Activated CD8-positive, alpha-beta memory T cell treated with anti-CD3 and anti-CD28 coated beads for 1 hour (primary cell): ENCODE results near the gene ARL16.
"Not testable (repeated sequence)": the region's sequence is repeated elsewhere in the genome, so short reads cannot be mapped to it uniquely, and the experiment has no call there.

Experiments used
- DNase-seq, 2 donors: peaks; one replicate each; pipeline ENCODE4 v3.0.0-alpha.2; 2020; ENCODE audit warnings: low read depth in 1 of 2; ENCODE audit errors: extremely low read depth in 1 of 2

Gene ARL16

DNA sequence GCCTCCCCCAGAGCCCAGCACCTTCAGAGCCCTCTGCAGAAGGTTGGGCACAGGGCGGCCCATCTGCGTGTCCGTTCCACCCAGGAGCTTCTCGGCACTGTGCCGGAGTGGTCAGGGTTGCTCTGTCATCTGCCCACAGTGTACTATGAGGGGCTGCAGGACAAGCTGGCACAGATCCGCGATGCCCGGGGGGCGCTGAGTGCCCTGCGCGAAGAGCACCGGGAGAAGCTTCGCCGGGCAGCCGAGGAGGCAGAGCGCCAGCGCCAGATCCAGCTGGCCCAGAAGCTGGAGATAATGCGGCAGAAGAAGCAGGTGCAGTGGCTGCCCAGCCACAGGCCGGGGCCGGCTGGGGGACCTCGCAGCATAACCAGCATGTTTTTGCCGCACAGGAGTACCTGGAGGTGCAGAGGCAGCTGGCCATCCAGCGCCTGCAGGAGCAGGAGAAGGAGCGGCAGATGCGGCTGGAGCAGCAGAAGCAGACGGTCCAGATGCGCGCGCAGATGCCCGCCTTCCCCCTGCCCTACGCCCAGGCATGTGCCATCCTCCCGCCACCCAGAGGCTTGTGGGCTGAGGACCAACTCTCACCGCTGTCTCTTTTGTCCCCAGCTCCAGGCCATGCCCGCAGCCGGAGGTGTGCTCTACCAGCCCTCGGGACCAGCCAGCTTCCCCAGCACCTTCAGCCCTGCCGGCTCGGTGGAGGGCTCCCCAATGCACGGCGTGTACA is 12.8 kb upstream of the ARL16 start:
- no peak for DNase-seq

DNA sequence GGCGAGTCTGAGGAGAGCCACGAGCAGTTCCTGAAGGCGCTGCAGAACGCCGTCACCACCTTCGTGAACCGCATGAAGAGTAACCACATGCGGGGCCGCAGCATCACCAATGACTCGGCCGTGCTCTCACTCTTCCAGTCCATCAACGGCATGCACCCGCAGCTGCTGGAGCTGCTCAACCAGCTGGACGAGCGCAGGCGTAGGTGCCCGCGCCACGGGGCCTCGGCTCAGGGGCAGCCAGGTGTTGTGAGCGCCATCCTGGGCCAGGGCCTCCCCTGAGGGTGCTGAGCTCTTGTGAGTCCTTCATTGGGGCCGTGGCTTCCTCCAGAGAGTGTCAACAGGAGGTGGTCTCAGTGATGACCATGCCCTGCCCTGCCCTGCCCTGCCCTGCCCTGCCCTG is 12.2 kb upstream of the ARL16 start:
- DNase-seq, result no peak

DNA sequence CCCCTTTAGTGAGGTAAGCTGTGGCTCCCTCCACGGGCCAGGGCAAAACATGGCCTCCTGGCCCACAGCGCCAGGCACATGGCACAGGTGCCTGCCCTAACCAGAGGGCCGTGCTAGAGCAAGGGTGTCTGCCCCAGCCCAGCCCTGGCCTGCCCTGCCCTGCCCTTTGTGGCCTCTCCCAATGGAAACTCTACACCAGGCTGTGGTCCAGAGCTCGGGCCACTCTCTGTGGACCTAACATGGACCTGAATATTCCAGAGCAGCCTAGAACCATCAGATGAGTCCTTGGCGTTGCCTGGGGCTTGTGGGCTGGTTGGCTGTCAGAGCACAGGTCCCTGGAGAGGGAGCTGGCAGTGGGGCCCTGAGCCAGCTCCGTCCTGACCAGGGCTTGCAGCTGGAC is 11.6 kb upstream of the ARL16 start:
- no peak for DNase-seq

DNA sequence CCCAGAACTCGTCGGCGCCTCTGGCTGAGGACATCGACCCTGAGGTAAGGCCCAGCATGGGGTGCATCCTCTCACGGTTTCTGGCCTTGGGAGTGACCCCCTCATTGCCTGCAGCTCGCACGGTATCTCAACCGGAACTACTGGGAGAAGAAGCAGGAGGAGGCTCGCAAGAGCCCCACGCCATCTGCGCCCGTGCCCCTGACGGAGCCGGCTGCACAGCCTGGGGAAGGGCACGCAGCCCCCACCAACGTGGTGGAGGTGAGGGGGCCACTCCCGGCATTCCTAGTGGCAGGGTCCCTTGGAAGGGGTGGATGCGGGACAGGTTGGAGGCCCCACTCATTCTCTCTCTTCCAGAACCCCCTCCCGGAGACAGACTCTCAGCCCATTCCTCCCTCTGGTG is 11.2 kb upstream of the ARL16 start:
- no peak for DNase-seq

DNA sequence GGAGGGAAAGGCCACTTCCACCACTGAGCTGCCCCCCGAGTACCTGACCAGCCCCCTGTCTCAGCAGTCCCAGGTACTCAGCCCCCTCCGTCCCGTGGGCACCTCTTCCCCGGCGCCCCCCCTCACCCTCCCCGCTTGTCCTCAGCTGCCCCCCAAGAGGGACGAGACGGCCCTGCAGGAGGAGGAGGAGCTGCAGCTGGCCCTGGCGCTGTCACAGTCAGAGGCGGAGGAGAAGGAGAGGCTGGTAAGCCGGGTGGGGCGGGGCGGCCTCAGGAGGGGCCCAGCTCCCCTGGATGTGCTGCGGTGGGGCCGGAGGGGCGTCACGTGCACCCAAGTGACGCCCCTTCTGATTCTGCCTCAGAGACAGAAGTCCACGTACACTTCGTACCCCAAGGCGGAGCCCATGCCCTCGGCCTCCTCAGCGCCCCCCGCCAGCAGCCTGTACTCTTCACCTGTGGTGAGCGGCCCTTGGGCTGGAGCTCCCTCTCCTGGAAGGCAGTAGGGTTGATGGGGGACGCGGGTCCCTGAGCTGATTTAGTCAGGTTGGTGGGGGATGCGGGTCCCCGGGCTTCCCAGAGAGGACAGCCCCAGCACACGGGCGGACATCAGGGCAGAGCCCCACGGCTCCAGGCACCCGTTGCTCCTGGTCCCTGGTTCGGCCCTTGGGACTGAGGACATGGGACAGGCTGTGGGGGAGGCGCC is 10.1 kb upstream of the ARL16 start:
- DNase-seq, result no peak

DNA sequence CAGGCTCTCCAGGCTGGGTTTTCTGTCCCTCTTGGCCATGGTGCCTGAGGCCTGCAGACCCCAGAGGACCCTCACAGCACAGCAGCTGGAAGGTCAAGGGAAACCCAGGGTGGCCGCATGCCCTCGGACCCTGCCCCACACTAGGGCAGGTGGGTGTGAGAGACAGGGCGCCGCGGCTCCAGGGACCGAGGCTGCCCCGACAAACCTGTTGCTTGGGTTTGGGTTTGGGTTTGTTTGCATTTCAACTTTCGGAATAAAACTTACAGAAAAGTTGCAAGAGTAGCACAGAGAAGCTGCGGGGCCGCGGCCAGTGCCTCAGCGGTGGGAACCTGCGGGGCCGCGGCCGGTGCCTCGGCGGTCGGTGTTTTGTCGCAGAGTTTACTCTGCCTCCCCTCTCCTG is 8.0 kb upstream of the ARL16 start:
- DNase-seq, result no peak

DNA sequence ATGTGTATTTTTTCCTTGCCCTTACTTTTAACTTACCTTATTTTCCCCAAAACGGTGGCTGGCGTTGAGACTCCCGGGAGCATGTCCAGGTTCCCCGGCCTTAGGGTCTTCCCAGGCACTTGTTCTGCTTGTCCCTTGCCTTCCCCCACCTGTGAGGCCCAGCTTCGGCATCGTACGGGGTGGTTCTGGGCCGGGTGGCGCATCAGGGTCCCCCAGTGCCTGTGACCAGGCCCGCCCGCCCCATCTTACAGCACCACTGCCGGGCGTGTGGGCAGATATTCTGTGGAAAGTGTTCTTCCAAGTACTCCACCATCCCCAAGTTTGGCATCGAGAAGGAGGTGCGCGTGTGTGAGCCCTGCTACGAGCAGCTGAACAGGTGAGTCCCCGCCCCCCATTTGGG is 7.6 kb upstream of the ARL16 start:
- DNase-seq, result no peak

DNA sequence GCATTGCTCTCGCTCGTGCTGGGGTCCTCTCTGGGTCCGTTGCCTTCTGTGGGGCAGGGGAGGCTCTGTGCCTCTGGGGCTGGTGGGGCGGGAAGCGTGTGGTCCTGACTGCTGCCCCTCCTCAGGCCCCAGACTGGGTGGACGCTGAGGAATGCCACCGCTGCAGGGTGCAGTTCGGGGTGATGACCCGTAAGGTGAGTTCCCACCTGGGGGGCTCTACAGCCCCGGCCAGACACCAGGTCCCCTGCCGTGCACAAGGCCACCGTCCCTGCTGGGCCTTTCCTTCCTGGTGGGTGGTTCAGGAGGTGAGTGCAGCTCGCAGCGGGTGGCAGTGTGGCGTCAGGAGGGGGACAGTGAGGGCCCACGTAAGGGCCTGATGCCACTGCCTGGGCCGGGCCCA is 7.0 kb upstream of the ARL16 start:
- DNase-seq, result no peak

DNA sequence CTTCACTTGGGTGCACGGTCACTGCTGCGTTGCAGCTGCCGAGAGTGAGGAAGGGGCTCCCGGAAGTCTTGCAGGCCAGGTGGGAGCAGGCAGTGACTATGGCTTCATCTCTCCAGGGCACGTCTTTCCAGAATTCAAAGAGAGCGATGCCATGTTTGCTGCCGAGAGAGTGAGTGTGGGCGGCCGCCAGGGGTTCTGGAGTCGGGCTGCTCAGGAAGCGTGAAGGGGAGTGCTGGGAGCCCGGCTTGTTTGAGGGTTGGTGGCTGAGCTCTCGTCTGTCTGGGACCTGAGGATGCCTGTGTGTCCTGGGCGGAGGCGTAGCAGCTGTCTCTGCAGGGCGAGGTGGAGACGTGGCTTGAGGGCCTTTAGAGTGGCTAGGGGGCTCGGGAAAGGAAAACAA is 6.5 kb upstream of the ARL16 start:
- DNase-seq, result no peak

DNA sequence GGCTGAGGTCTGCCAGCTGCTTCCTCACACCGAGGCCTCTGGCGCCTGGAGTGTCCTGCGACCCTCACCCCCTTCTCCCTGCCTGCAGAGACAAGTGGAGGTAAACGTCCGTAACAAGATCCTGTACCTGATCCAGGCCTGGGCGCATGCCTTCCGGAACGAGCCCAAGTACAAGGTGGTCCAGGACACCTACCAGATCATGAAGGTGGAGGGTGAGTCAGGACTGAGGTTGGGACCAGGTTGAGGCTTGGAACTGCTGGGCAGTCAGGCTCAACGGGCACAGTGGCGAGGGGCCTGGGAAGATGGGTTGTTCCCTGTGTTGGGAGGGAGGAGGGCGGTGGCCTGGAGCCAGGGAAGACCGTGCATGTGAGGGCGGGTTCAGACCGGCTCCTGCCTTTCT is 5.0 kb upstream of the ARL16 start:
- DNase-seq, result no peak

DNA sequence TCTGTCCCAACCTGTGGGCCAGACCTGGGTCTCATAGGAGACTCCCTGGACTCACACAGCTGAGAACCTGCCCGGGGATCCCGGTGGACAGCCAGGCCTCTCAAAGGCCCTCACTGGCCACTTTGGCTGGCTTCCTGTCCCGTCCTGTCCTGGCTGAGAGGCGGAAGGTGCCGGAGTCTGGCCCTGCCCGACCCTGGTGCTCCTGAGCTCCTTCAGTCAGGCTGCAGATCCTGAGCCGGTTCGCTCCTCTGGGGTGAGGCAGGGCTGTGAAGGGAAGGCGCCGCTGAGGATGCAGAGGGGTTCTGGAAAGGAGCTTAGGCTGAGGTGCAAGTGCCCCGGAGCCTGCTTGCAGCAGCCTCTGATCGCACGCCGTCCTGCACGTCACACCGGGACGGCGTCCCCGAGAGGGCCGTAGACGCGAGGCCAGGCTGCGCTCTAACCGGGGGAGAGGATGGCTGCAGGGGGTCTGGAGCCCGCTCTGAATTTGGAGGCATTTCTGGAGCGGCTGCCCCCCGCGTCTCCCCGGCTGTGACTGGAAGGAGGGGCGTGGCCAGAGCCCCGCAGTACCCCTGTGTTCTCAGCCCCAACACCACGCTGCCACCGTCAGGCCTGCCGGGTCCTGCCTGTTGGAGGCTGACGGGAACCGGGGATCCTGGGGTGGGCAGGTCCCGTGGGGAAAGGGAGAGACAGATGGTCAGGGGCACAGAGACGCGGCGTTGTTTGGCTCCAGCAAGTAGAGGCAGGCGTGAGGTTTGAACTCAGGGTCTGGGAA is 4.4 kb upstream of the ARL16 start:
- DNase-seq, result no peak

DNA sequence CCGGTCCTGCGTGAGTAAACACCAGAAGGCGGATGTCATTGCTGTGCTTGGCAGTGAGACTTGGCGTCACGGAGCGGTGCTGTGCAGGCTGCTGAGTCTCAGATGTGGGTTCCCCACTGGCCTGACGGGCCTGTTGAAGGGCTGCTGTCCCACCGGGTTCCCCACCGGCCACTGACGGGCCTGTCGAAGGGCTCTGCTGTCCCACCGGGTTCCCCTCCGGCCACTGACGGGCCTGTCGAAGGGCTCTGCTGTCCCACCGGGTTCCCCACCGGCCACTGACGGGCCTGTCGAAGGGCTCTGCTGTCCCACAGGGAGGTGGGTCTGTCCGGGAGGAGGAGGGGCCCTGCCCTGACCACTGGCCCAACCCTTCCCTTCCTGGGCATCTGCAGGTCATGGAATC is 3.0 kb upstream of the ARL16 start:
- DNase-seq, result no peak

DNA sequence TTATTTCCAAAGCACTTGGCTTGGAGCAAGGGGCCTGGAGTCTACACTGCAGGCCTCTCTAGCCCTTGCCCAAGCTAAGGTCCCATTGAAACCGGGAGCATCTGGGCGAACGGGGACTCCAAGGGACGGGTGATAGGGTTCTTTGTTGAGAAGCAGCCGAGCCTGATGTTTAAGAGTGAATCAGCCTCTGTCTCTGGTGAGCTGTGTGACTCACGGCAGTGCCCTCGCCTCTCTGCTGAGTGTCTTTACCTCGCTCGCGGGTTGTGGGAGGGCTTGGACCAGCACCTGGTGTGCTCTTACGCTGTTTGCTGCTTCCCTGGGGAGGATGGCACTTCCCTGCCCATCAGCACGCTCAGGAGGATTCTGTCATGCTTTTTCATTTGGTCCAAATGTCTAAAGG is 1.5 kb upstream of the ARL16 start:
- no peak for DNase-seq

DNA sequence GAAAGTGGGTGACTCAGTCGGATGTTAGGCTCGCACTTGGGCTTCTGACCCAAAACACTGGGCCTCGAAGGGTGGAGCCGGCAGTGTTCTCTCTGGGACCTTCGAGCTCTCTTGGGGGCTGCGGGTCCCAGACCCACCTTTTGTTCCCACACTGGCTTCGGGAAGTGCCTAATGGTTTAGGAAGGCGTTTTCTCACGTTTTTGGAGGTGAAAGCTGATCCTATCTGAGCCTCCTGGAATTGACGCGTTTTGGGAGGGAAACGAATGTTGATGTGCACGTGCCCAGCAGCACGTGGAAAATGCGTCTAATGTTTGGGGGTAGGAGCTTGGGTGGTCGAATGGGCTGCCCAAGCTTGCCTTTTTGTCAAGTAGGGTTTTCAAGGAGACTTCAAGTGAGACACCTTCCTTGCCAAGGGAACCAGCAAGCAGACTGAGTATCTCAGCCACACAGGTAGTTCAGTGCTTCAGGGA is 880 bp upstream of the ARL16 start:
- DNase-seq, result no peak

DNA sequence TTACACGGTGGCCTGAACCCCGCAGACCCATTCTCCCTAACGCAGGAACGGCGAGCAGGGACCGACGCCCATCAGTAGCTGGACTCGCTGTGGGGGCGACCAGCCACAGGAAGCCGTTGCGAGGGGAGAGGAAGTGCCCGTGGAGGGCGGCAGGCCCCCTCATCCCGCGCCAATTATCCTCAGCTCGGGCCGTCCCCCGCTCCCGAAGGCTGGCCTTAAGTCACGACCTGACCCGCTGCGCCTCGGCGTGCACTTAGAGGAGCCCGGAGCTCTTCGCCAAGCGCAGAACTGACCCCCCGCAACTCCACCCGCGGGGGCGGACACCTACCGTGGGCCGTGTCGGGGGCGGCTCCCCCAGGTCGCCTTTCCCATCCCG is 401 bp downstream of the ARL16 start:
- DNase-seq, result no peak

DNA sequence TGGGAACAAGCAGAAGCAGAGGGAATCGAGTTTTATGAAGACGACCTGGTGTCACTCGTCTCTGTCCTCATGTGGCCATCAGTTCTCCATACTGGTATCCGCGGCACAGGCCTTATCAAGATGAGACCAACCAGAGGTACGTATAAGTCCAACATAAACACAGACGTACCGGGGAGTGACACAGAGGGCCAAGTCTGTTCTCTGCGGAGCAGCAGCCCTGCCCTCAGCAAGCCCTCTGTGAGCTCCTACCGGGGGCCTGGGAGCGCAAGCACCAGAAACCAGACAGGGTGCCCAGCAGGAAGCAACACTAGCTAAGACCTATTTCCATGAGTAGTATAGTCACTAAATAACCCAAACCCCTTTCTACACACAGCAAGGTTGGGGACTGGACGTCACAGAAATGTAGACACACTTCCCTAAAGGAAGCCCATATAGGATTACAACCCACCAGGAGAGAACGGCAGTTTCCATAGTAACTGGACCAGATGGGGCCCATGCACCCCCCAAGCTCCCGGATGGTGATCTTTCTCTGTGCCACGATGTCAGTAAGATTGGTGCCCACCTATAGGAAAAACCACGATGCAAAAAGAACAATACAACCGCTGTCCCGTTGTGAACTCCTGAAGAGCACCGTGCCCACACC is 911 bp downstream of the ARL16 start:
- DNase-seq, result no peak

DNA sequence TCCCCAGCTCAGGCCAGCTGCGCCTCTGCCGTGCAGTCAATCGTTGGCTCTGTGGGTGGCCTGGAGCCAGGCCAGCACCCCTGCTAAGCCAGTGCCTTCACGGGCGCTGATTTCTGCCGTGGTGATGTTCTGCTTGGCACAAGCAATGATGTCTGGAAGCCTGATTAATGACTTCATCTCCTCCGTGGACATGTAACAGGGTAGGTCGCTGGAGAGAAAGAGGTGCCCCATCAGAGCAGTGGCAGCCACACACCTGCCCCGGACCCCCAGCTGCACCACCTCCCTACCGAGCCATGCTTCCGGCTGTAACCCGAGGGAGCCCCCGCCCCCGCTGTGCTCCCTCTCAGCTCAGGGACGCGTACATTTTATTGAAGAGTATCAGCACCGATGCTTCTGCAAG is 1.9 kb downstream of the ARL16 start:
- no peak for DNase-seq

DNA sequence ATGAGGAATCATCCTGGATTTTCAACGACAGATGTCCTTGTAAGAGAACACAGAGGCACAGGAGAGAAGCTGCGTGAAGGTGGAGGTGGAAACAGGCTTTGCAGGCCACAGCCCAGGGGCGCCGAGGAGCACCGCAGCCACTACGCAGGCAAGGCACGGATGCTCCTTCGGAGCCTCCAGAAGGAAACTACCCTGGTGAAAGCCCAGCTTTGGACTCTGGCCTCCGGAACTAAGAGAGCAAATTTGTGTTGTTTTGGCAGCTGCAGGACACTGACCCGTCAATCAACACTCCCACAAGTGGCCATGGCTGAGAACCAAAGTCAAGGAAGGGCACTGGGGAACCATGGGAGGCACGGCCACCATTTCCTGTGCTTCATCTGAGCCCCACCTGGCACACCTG is 3.4 kb downstream of the ARL16 start:
- no peak for DNase-seq

DNA sequence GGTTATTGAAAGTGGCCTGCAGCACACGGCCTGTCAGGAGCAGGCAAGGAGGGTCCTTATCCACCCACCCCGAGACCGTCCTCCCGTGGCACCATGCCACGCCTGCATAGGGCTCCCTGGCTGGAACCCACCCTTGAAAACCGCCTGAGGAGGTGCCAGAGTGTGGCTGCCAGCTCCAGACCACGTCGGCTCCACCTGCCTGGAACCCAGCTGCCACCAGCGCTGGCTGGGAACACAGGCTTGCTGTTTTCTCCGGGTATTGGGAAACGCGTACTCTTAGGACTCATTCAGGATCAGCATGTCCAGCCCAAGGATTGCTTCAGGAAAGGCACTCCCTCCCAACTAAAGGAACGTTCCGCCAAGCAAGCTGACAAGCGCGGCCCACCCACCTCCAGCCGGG is 6.7 kb downstream of the ARL16 start:
- no peak for DNase-seq

DNA sequence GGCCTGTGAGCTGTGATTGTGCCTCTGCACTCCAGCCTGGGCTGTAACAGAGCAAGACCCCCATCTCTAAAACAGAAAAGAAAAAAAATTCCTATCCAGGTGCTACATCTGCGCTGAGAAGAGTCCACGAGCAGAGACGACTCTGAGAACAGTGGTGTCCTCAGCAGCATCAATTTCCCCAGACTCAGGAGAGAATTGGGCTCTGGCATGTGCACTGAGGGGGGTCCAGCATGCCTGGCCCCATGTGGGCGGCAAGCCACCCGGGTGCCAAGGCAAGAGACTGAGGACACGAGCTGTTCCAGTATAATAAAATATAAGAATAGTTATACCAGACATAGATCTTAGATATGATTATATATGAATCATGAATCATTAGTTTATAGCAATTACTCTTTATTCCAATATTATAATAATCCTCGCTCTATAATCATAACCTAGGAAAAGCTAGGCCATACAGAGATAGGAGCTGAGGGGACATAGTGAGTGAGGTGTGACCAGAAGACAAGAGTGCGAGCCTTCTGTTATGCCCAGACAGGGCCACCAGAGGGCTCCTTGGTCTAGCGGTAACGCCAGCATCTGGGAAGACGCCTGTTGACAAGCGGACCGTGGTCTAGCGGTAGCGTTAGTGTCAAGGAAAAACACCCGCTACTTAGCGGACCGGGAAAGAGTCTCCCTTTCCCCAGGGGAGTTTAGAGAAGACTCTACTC is 7.9 kb downstream of the ARL16 start:
- not testable (repeated sequence) for DNase-seq
